Cardiac muscle cell (in vitro differentiated cells and primary cell): ENCODE results near the gene B3GNT9. TPM values are rescaled to one million over a fixed set of nuclear protein-coding genes. Genes with fewer than 3 reads are reported as not detected.

Experiments used
- DNase-seq, 2 donors: peaks; one replicate each; pipeline versions ENCODE4 v3.0.0 to v3.0.0-alpha.2; 2010 to 2017; ENCODE audit warnings: low read depth in 1 of 2, low spot score in 1 of 2
- H3K27ac ChIP-seq: fragments of 200-600 bp; sonication (generic); 2 replicates; pipeline ENCODE4 v1.5.1; 2016
- H3K27me3 ChIP-seq: fragments of 200-600 bp; sonication (generic); 2 replicates; pipeline ENCODE4 v1.6.0; 2016; ENCODE audit warnings: control low read depth
- H3K36me3 ChIP-seq: fragments of 200-600 bp; sonication (generic); 2 replicates; pipeline ENCODE4 v1.5.1; 2016; ENCODE audit warnings: control low read depth
- H3K4me1 ChIP-seq: fragments of 200-600 bp; sonication (generic); 2 replicates; pipeline ENCODE4 v1.8.1; 2017; ENCODE audit warnings: low read depth, mild to moderate bottlenecking, mixed run types
- H3K4me3 ChIP-seq: fragments of 200-600 bp; sonication (generic); 2 replicates; pipeline ENCODE4 v1.5.1; 2016; ENCODE audit warnings: mild to moderate bottlenecking
- H3K9me3 ChIP-seq: fragments of 200-600 bp; sonication (generic); 2 replicates; pipeline ENCODE4 v1.5.1; 2017; ENCODE audit warnings: low read depth, mild to moderate bottlenecking, control low read depth
- CTCF ChIP-seq: IDR thresholded peaks from 2 replicates; pipeline ENCODE4 v1.5.1; 2012; ENCODE audit warnings: low read depth, mild to moderate bottlenecking, low read length
- polyA plus RNA-seq: library from polyadenylated mRNA; unstranded; fragments of >200 nt; fragmentation: Nextera tagmentation; extraction: Ambion mirVana; gene quantifications from 2 replicates; pipeline ENCODE4 v1.2.1, GENCODE V29; 2016
- total RNA-seq: library from RNA; depleted of rRNA; stranded (reverse); fragments of >200 nt; gene quantifications from 2 replicates; pipeline ENCODE4 v1.2.3, GENCODE V29; 2016

The B3GNT9 gene
- total and polyA plus RNA-seq, 2 experiments from 2014 or later: 18.0 to 34.7 TPM

GRCh38 chr16:67188798-67189197 is 38.0 kb upstream of the B3GNT9 start:
- no peak for TF ChIP-seq CTCF
- peaks cover 7% of the 10 kb centered on the region for H3K4me1 ChIP-seq
- H3K27me3 ChIP-seq: peaks cover 7% of the 10 kb centered on the region
- H3K36me3 ChIP-seq: no peaks in the 10 kb centered on the region
- H3K4me3 ChIP-seq: no peak overlapping the region
- no peak for DNase-seq
- H3K9me3 ChIP-seq: no peaks in the 10 kb centered on the region
- no peak overlapping the region for H3K27ac ChIP-seq

DNA sequence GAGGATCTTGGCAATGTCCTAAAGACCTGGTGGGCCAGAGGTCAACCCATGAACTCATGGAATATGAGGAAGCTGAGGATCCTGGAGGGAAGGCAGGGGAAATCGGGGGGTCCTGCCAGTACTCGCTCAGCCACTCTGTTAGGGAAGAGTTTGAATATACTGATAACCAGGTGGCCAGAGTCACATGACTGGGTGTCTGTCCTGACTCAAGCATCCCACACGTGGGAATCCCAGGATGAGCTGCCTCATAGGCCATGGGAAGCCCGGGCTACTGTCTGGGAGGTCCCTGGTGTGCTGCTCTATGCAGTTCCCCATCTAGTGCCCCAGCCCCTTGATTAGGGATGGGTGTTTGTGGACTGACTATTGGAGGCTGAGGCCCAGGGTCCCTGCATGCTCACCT is 37.5 kb upstream of the B3GNT9 start:
- Histone ChIP-seq H3K4me1 (peaks cover 7% of the 10 kb centered on the region), H3K9me3 (no peaks in the 10 kb centered on the region), H3K4me3 (no peak overlapping the region), H3K27me3 (peaks cover 7% of the 10 kb centered on the region), H3K27ac (no peak overlapping the region), H3K36me3 (no peaks in the 10 kb centered on the region)
- no peak for DNase-seq
- TF ChIP-seq CTCF: no peak

- H3K27ac ChIP-seq: no peak overlapping the region
- peaks cover 7% of the 10 kb centered on the region for H3K27me3 ChIP-seq
- H3K36me3 ChIP-seq: no peaks in the 10 kb centered on the region
- DNase-seq: no peak
- peaks cover 4% of the 10 kb centered on the region for H3K4me1 ChIP-seq
- TF ChIP-seq CTCF: no peak
- H3K9me3 ChIP-seq: no peaks in the 10 kb centered on the region
- no peak overlapping the region for H3K4me3 ChIP-seq
These were observed 36.5 kb upstream of the B3GNT9 start for GRCh38 chr16:67187175-67187890.

DNA sequence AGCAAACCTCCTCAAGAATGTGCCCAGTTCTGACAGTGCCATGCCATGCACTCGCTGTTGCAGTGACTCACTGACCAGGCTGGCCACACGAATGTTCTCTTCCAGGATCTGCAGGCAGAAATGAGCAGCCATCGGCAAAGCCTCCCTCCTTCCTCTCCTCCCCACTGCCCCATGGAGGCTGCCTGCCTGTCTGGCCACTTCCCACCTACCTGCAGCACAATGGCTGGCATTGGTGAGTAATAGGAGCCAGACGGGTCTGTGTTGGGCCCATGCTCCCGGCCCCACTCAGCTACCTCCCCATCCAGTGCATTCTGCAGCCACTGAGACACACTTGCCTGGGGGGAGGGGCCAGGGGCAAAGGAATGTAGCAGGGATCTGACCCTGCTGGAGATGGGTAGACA is 35.8 kb upstream of the B3GNT9 start:
- H3K9me3 ChIP-seq: no peaks in the 10 kb centered on the region
- DNase-seq: no peak
- H3K27ac ChIP-seq: no peak overlapping the region
- TF ChIP-seq CTCF: no peak
- peaks cover 4% of the 10 kb centered on the region for H3K4me1 ChIP-seq
- H3K27me3 ChIP-seq: peaks cover 7% of the 10 kb centered on the region
- H3K4me3 ChIP-seq: no peak overlapping the region
- H3K36me3 ChIP-seq: no peaks in the 10 kb centered on the region

DNA sequence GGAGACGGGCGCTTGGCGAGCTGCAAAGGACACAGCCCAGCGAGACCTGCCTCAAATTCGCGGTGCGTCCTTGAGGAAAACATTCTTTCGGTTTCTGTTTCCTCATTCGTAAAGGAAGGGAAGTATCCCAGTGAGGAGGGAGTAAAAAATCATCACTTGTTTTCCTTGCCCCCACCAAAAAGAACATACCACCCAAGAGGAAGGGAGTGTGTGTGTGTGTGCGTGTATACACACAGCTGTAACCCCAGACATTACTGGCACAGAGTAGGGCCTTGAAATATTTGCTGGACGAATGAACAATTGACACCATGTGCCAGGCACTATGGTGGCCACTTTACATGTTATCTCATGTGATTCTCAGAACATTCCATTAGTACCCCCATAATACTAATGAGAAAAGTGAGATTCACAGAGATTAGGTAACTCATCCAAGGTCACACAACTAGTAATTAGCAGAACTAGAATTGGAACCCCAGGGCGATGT is 34.9 kb upstream of the B3GNT9 start:
- no peaks in the 10 kb centered on the region for H3K9me3 ChIP-seq
- no peak overlapping the region for H3K27ac ChIP-seq
- H3K27me3 ChIP-seq: peaks cover 7% of the 10 kb centered on the region
- no peak for DNase-seq
- H3K4me3 ChIP-seq: no peak overlapping the region
- H3K4me1 ChIP-seq: peaks cover 4% of the 10 kb centered on the region
- no peaks in the 10 kb centered on the region for H3K36me3 ChIP-seq
- TF ChIP-seq CTCF: no peak
